ENCODE data around the gene ACSM3. TPM values are rescaled to one million over a fixed set of nuclear protein-coding genes. Genes with fewer than 3 reads are reported as not detected.

The ACSM3 gene
- total RNA-seq, 1 donor from 2014 or later, result 0.40 TPM

DNA sequence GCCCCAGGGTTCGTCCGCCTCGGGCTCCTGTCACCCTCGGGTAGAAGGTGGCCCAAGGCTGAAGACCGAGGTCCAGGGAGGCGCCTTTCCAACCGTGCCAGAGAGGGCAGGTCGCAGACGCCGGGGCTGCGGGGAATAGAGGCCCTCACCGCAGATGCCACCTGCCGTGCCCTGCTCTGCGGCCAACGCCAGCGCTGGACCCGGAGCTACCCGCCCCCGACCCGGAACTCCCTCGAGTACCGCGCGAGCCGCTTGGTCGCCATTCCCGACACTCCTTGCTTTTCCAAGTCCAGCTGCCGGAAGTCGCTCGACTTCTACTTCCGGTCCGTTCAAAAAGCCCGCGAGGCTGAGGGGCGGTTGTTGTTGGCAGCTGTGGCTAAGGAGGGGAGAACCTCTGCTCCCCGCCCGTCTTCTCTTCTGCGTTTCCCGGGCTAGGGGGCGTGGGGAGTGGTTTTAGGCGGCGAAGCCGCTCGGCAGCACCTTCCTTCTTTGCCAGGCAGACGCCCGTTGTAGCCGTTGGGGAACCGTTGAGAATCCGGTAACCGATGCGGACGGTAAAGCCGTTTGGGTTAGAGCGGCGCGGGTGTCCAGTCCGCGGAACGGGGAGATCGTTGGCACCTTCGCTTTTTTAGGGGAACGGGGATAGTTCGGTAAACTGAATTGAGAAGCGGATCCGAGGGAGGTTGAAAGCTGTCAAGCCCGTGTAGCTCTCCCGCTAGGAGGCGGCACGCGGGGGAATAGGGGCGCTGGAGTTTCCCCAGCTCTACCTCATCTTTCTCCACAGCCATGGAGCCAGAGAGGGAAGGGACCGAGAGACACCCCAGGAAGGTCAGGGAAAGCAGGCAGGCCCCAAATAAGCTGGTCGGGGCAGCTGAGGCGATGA, 42.6 kb downstream of the ACSM3 start, which contains the start of the genes ERI2 and REXO5:
Gene ERI2, minus strand, starts transcription at position 305 of the 883 bp plus-strand sequence. Its CDS starts 42 bp downstream, at position 263.
Gene REXO5, plus strand, starts transcription at position 360 of the 883 bp plus-strand sequence. Its CDS starts 427 bp downstream, at position 787.
- TF ChIP-seq CTCF (conservative IDR thresholded peaks at IDR 0.05), result peak; percentile 57
- Mint-ChIP-seq H3K27ac (ENCODE audit: unreplicated experiment) (peak within 1 kb of the TSS; percentile 100), H3K27me3 (ENCODE audit: low read depth) (no peaks in the 10 kb centered on the region), H3K36me3 (ENCODE audit: low read depth) (no peaks in the 10 kb centered on the region), H3K4me1 (peaks cover 25% of the 10 kb centered on the region), H3K4me3 (peak within 1 kb of the TSS; percentile 98), H3K9me3 (no peaks in the 10 kb centered on the region)
- DNase-seq (ENCODE audit: low read depth, low spot score), result peak; percentile 94

DNA sequence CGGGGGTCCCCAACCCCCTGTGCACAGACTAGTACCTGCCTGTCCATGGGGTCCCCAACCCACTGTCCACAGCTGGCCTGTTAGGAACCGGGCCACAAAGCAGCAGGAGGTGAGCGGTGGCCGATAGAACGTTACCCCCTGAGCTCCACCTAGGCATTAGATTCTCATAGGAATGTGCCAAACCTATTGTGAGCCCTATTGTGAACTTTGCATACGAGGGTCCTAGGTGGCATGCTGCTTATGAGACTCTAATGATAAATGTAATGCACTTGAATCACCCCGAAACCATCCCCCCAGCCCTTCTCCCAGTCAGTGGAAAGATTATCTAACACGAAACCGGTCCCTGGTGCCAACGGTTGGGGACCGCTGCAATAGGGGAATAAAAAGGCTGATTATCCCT, 44.0 kb downstream of the ACSM3 start:
- no peak overlapping the region for H3K27ac Mint-ChIP-seq (ENCODE audit: unreplicated experiment)
- H3K36me3 Mint-ChIP-seq (ENCODE audit: low read depth), result no peaks in the 10 kb centered on the region
- no peak for DNase-seq (ENCODE audit: low read depth, low spot score)

DNA sequence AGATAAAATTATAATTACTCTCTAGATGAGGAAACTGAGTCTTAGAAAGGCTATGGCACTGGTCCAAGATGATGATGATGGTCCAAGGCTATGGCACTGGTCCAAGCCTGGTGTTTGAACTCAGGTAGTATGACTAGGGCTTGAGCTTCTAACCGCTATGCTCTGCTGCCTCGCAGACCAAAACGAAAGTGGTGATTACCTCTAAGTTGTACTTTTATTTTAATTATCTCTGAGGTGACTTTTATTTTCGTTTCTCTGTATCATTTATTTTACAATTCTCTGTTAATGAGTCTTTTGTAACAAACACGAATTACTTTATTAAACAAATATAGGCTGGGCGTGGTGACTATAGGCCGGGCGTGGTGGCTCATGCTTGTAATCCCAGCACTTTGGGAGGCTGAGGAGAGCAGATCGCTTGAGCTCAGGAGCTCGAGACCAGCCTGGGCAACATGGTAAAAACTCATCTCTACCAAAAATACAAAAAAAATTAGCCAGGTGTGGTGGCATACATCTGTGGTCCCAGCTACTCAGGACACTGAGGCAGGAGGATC, 48.1 kb downstream of the ACSM3 start:
- no peak for DNase-seq (ENCODE audit: low read depth, low spot score)
- TF ChIP-seq CTCF (conservative IDR thresholded peaks at IDR 0.05), result no peak
- Mint-ChIP-seq H3K27ac (ENCODE audit: unreplicated experiment) (no peak overlapping the region), H3K9me3 (no peaks in the 10 kb centered on the region), H3K4me3 (no peak overlapping the region), H3K27me3 (ENCODE audit: low read depth) (no peaks in the 10 kb centered on the region), H3K36me3 (ENCODE audit: low read depth) (no peaks in the 10 kb centered on the region), H3K4me1 (peaks cover 8% of the 10 kb centered on the region)

More for the DNA sequence above, 44.0 kb downstream of the ACSM3 start:
- TF ChIP-seq CTCF (conservative IDR thresholded peaks at IDR 0.05), result no peak
- Mint-ChIP-seq H3K4me1 (peaks cover 25% of the 10 kb centered on the region), H3K27me3 (ENCODE audit: low read depth) (no peaks in the 10 kb centered on the region), H3K9me3 (no peaks in the 10 kb centered on the region), H3K4me3 (peak overlapping the region; percentile 98)

DNA sequence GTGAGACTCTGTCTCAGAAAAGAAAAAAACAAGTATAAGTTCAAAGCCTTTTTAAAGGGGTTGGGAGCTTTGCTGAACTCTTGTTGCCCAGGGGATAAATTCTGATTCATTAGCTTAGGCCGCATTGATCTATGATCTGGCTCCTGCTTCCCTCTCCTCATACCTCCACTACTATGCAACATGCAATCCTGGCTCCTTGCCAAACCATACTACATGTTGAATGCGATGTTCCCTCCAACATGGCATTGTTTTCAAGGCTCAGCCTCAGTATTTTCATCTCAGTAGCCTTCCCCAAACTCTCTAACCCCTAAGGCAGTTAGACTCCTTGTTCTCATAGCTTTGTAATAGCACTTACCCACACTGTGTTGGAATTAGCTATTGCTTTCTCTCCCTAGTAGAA, 48.7 kb downstream of the ACSM3 start:
- Mint-ChIP-seq H3K4me3 (no peak overlapping the region), H3K4me1 (peaks cover 8% of the 10 kb centered on the region), H3K9me3 (no peaks in the 10 kb centered on the region), H3K27me3 (ENCODE audit: low read depth) (no peaks in the 10 kb centered on the region), H3K27ac (ENCODE audit: unreplicated experiment) (no peak overlapping the region), H3K36me3 (ENCODE audit: low read depth) (no peaks in the 10 kb centered on the region)
- TF ChIP-seq CTCF (conservative IDR thresholded peaks at IDR 0.05), result no peak
- DNase-seq (ENCODE audit: low read depth, low spot score), result no peak

DNA sequence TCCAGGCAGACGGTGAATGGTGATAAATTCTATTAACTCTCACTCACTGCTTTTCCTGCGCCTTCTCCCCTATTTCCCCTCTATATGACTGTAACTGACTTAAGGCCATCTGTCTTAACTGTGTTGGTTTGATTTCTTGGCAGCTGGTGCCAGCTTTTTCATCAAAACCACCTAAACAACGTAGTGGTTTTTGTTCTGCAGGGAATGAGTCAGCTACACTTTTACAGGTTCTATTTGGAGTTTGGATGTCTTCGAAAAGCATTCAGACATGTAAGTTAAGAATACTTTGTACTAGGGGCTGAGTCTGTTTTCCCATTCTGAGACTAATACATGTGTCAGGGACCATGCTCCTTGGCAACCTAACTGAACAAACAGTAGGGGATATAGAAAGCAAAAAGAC, 51.0 kb downstream of the ACSM3 start:
- H3K27me3 Mint-ChIP-seq (ENCODE audit: low read depth), result no peaks in the 10 kb centered on the region
- no peak overlapping the region for H3K4me3 Mint-ChIP-seq
- no peak for DNase-seq (ENCODE audit: low read depth, low spot score)
- no peaks in the 10 kb centered on the region for H3K4me1 Mint-ChIP-seq
- no peak for TF ChIP-seq CTCF (conservative IDR thresholded peaks at IDR 0.05)
- H3K36me3 Mint-ChIP-seq (ENCODE audit: low read depth), result no peaks in the 10 kb centered on the region
- H3K27ac Mint-ChIP-seq (ENCODE audit: unreplicated experiment), result no peak overlapping the region
- H3K9me3 Mint-ChIP-seq, result no peaks in the 10 kb centered on the region

Measured in neural crest cell (in vitro differentiated cells).